Memory B cell (primary cell): ENCODE results near the gene CCDC187.
"Not testable (repeated sequence)": the region's sequence is repeated elsewhere in the genome, so short reads cannot be mapped to it uniquely, and the experiment has no call there.

Experiments
- ATAC-seq: fragments of 150-1000 bp; cut with Tn5 transposase; 2 replicates; pipeline ENCODE4 v1.10.0; 2021; ENCODE audit warnings: low read depth, mild to moderate bottlenecking, moderate library complexity
- DNase-seq, 2 donors: peaks; one replicate each; pipeline ENCODE4 v3.0.0; 2022; ENCODE audit warnings: low spot score in 2 of 2
- H3K27ac Mint-ChIP-seq: one replicate; pipeline ENCODE4 v1.8.0; 2022; ENCODE audit warnings: mild to moderate bottlenecking, moderate library complexity, mixed read lengths
- H3K27me3 Mint-ChIP-seq: one replicate; pipeline ENCODE4 v1.8.0; 2022; ENCODE audit warnings: mixed read lengths
- H3K36me3 Mint-ChIP-seq: one replicate; pipeline ENCODE4 v1.8.0; 2022; ENCODE audit warnings: mild to moderate bottlenecking, mixed read lengths
- H3K4me1 Mint-ChIP-seq: one replicate; pipeline ENCODE4 v1.8.0; 2022; ENCODE audit warnings: mixed read lengths
- H3K4me3 Mint-ChIP-seq: one replicate; pipeline ENCODE4 v1.8.0; 2022; ENCODE audit warnings: mild to moderate bottlenecking, moderate library complexity, mixed read lengths
- H3K9me3 Mint-ChIP-seq: one replicate; pipeline ENCODE4 v1.8.0; 2022; ENCODE audit warnings: mixed read lengths

The CCDC187 gene

DNA sequence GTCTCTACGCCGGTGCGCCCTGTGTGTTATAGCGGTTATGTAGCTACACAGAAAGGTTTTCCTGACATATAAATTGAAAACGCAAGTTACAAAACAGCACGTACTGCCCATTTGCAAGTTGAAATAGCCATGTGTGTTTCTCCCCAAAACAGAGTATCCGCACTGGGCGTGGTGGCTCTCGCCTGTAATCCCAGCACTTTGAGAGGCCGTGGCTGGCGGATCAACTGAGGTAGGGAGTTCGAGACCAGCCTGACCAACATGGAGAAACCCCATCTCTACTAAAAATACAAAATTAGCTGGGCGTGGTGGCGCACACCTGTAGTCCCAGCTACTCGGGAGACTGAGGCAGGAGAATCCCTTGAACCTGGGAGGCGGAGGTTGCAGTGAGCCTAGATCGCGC, 37.3 kb downstream of the CCDC187 start:
- H3K4me1 Mint-ChIP-seq, DNase-seq, ATAC-seq, H3K36me3 Mint-ChIP-seq, H3K27me3 Mint-ChIP-seq, H3K9me3 Mint-ChIP-seq: not testable (repeated sequence)
- Mint-ChIP-seq H3K4me3 (peak overlapping the region; percentile 80), H3K27ac (peak overlapping the region; percentile 25)

DNA sequence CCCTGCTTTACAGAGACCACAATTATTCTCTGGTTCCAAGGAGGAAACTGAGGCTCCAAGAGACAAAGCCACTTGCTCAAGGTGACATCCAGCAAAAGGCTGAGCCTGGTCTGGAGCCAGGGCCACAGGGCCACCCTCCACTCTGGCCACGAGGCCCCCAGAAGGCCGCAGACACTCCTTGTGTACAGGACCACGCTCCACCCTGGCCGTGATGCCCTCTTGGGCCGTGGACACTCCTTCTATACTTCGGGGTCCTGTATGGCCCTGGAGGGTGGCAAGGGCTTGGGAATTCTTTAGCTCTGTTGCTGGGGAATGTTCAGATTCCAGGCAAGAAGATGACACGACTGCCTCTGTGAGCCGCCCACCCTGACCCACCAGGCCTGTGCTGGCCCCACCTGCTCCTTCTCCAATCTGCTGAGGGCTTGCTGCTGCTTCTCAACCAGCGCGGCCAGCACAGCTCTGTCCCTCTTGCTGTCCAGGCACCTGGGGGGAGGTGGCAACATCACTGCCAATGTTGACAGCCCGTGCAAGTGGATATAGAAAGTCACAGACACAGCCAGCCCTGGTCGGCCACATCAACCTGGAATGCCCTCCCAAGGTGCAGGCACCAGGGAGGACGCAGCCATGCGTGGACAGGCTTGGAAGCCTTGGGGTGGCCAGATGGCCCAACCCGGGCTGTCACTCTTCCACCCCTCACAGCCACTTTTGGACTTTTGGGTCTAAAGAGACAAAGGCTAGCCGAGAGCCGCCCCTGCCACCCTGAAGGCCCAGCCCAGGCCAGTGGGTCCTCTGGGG, 38.1 kb downstream of the CCDC187 start:
- H3K9me3 Mint-ChIP-seq, result no peaks in the 10 kb centered on the region

DNA sequence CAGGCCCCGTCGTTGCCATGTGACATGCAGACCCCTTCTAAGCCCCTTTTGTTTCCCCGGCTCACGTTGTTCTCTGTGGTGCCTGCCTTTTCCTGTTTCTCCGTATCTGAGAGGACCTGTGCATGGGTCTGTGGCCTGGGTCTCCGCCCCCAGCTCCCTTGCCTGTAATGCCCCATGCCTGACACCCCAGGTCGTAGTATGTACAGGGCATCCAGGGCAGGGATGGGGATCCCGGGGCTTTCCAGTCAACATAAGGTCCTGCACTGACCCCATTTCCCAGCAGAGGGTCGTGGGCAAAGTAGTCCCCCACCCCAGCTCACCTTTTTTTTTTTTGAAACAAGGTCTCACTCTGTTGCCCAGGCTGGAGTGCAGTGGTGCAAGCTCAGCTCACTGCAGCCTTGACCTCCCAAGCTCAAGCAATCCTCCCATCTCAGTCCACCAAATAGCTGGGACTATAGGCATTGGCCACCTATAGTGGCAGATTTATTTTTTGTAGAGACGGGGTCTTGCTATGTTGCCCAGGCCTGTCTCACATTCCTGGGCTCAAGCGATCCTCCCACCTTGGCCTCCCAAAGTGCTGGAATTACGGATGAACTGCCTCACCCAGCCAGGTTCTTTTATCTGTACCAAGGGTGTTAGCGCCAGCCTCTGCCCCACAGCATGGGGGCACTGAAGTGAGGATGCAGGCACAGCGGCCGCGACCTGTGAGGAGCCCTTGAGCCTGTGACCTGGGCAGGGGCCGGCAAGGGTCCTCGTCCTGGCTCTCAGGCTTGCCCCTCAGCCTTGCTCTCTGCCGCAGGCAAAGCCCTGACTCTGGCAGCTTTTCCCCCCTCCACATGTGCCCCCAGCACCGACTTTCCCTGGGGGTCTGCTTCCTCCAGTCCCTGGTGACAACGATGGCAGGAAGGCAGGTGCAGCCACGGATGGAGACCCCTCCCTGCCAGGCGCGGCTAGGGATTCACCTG, 39.2 kb downstream of the CCDC187 start:
- H3K27ac Mint-ChIP-seq, result no peak overlapping the region

More for the DNA sequence above, 38.1 kb downstream of the CCDC187 start:
- Mint-ChIP-seq H3K27me3 (peaks cover 6% of the 10 kb centered on the region), H3K4me1 (peaks cover 6% of the 10 kb centered on the region), H3K4me3 (no peak overlapping the region), H3K27ac (no peak overlapping the region), H3K36me3 (no peaks in the 10 kb centered on the region)
- ATAC-seq (no peak), DNase-seq (no peak)

DNA sequence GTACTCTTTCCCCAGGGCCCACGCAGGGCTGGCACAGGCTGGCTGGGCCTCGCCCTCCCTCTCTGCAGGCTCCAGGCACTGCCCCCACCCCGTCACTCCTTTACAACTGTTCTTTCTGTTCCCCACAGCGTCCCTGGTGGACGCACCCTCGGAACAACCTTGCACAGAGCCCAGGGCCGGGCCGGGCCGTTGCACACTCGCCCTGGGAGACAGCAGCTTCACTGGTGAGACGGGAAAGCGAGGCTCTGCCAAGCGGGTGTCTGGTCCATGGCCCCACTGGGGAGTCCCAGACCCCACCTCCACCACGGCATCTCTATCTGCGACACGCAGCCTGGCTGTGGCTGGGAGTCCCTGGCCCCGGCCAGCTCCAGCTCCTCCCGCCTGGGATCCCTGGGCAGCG, 39.9 kb downstream of the CCDC187 start:
- no peaks in the 10 kb centered on the region for H3K9me3 Mint-ChIP-seq
- H3K27me3 Mint-ChIP-seq, result peaks cover 4% of the 10 kb centered on the region
- H3K4me3 Mint-ChIP-seq, result no peak overlapping the region
- DNase-seq, result no peak
- H3K4me1 Mint-ChIP-seq, result peaks cover 6% of the 10 kb centered on the region
- no peak for ATAC-seq
- H3K27ac Mint-ChIP-seq, result no peak overlapping the region
- H3K36me3 Mint-ChIP-seq, result no peaks in the 10 kb centered on the region

More for the DNA sequence above, 39.2 kb downstream of the CCDC187 start:
- H3K4me1 Mint-ChIP-seq, result peaks cover 6% of the 10 kb centered on the region
- no peaks in the 10 kb centered on the region for H3K9me3 Mint-ChIP-seq
- H3K27me3 Mint-ChIP-seq, result peaks cover 5% of the 10 kb centered on the region
- no peaks in the 10 kb centered on the region for H3K36me3 Mint-ChIP-seq
- H3K4me3 Mint-ChIP-seq, result no peak overlapping the region
- DNase-seq (no peak), ATAC-seq (no peak)

DNA sequence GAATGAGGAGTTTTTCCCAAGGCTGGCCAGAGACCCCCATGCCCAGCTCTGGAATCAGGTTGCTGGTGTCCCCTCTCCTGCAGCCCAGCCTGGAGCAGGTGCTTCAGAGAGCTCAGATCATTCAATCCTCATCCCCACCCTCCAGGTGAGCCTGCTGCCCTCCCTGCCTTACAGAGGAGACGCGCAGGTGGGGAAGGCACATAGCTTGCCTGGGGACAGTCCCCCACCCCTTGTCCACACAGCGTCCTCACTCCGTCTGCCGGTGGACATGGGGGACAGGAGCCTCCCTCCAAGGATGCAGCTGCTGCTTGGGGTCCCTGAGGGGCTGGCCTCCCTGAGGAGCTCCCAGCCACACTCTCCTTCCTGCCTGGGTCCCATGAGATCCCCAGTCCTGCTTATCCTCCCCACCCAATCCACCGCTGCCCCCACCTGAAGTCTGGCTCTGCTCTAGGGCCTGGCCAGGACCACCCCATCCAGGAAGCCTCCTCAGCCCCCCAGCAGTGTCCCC, 41.2 kb downstream of the CCDC187 start:
- H3K4me1 Mint-ChIP-seq, result peaks cover 5% of the 10 kb centered on the region

DNA sequence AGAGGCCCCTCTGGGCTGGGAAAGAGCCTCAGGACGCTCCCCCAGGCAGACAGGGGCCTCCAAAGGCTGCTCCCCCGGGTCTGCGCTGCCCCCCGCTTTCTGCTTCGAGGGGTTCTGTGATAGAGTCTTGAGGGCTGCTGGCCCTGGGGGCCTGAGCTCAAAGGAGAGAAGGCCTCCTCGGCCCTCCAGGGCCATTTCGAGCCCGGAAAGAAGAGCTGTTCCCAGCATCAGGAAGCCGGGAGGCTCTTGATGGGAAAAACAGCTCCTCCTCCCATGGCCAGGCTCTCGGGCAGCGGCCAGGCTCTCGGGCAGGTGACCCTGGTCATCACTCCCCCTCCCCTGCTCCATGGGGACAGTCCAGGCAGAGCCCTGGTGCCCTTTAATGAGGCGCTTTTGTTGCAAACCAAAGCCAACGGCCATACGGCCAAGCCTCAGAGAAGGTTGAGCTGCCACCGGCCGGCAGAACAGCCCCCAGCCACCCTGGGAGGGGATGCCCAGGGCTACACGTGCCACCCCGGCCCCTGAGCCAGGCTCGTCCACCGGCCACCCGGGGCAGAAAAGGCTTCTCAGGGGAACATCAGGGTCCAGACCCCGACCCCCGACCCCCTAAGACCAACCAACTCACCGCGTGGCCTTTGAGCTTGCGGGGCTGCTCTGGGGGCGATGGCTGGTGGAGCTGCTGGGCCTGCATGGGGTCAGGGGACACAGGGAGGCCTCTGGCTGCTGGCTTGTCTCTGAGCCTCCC, 42.0 kb downstream of the CCDC187 start:
- no peak for DNase-seq
- peaks cover 2% of the 10 kb centered on the region for H3K4me1 Mint-ChIP-seq
- no peaks in the 10 kb centered on the region for H3K36me3 Mint-ChIP-seq
- no peak for ATAC-seq
- H3K27me3 Mint-ChIP-seq, result peaks cover 1% of the 10 kb centered on the region
- no peaks in the 10 kb centered on the region for H3K9me3 Mint-ChIP-seq
- H3K27ac Mint-ChIP-seq, result no peak overlapping the region
- H3K4me3 Mint-ChIP-seq, result no peak overlapping the region

More for the DNA sequence above, 41.2 kb downstream of the CCDC187 start:
- H3K4me3 Mint-ChIP-seq, result no peak overlapping the region
- H3K36me3 Mint-ChIP-seq, result no peaks in the 10 kb centered on the region
- H3K27me3 Mint-ChIP-seq, result peaks cover 1% of the 10 kb centered on the region
- DNase-seq, result no peak
- no peaks in the 10 kb centered on the region for H3K9me3 Mint-ChIP-seq
- ATAC-seq, result no peak
- H3K27ac Mint-ChIP-seq, result no peak overlapping the region

DNA sequence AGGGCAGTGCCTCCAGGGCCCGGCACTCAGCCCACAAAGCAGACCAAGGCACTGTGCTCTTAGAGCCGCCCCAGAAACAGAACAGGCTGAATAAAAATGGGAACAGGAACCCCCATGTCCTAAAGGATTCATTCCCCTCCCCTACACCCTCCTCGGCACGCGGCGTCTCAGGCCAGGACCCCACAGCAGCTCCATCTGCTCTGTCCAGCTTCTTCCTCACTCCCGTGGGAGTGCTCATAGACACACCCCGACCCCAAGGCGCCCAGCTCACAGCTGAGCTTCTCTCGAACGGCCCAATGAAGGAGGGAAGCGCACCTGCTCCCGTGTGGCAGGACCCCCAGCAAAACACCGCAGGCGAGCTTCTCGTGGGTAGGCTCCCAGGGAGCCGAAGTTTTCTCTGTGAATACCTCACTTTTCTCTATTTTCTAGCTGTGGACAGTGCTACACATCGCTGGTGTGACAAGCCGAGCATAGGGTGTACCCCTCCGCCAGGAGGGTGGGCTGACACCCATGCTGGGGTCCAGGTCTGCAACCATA, 42.9 kb downstream of the CCDC187 start:
- no peak for DNase-seq
- Mint-ChIP-seq H3K9me3 (no peaks in the 10 kb centered on the region), H3K27ac (no peak overlapping the region), H3K27me3 (peaks cover 1% of the 10 kb centered on the region), H3K4me1 (peaks cover 3% of the 10 kb centered on the region), H3K36me3 (no peaks in the 10 kb centered on the region), H3K4me3 (no peak overlapping the region)
- no peak for ATAC-seq

DNA sequence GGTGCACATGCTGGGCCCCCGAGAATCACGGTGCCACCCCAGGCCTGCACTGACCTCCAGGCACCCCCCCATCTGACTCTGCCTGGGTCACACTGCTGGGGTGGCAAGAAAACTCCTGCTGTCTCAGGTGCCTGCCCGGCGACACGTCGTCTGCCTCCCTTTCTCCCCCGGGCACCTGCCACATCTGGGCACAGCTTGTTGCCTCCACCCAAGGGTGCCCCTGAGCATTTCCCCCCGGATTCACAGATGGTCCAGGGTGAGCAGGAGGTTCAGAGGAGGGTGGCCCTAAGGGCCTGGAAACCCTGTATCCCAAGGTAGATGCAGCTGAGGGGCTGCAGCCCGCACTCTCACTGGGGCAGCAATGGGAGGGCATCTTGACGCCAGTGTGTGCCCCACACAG, 43.4 kb downstream of the CCDC187 start:
- no peak for ATAC-seq

DNA sequence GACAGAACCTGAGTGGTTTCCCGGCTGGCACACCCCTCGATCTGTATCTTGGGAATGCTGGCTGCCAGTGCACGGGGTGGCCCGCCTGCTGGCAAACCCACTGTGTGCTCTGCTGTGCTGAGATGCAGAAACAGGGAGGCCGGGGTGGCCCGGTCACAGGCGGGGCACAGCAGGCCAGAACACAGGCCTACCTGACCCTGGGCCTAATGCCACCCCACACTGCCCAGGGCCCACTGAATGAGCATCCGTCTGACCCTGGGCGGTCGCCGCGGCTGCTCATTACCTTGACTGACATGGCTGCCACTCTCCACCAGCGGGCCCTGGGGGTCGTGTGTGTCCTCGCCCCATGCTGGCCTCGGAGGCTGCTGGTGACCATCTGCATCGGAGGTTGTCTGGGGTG, 44.1 kb downstream of the CCDC187 start:
- DNase-seq (no peak), ATAC-seq (no peak)
- Mint-ChIP-seq H3K4me3 (no peak overlapping the region), H3K27me3 (peaks cover 3% of the 10 kb centered on the region), H3K36me3 (no peaks in the 10 kb centered on the region), H3K27ac (no peak overlapping the region), H3K4me1 (peaks cover 4% of the 10 kb centered on the region), H3K9me3 (no peaks in the 10 kb centered on the region)

More for the DNA sequence above, 43.4 kb downstream of the CCDC187 start:
- no peak overlapping the region for H3K27ac Mint-ChIP-seq
- no peaks in the 10 kb centered on the region for H3K9me3 Mint-ChIP-seq
- peaks cover 4% of the 10 kb centered on the region for H3K4me1 Mint-ChIP-seq
- no peak overlapping the region for H3K4me3 Mint-ChIP-seq
- no peak for DNase-seq
- peaks cover 1% of the 10 kb centered on the region for H3K27me3 Mint-ChIP-seq
- H3K36me3 Mint-ChIP-seq, result no peaks in the 10 kb centered on the region

DNA sequence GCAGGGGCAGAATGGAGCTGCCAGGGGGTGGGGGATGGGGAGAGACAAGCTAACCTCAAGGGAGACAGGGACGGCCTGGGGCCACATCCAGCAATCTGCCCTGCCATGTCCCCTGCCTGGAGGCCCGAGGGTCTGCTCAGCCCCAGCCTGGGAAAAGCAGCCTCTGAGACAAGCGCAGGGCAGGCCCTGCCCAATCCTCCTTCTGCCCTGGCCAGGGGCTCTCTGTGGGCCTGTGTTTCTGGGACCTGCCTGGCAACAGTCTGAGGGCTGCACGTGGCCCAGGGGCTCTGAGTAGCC, 44.4 kb downstream of the CCDC187 start:
- ATAC-seq (no peak), DNase-seq (no peak)
- Mint-ChIP-seq H3K9me3 (no peaks in the 10 kb centered on the region), H3K27ac (no peak overlapping the region), H3K4me3 (no peak overlapping the region), H3K4me1 (peaks cover 4% of the 10 kb centered on the region), H3K36me3 (no peaks in the 10 kb centered on the region), H3K27me3 (peaks cover 3% of the 10 kb centered on the region)

DNA sequence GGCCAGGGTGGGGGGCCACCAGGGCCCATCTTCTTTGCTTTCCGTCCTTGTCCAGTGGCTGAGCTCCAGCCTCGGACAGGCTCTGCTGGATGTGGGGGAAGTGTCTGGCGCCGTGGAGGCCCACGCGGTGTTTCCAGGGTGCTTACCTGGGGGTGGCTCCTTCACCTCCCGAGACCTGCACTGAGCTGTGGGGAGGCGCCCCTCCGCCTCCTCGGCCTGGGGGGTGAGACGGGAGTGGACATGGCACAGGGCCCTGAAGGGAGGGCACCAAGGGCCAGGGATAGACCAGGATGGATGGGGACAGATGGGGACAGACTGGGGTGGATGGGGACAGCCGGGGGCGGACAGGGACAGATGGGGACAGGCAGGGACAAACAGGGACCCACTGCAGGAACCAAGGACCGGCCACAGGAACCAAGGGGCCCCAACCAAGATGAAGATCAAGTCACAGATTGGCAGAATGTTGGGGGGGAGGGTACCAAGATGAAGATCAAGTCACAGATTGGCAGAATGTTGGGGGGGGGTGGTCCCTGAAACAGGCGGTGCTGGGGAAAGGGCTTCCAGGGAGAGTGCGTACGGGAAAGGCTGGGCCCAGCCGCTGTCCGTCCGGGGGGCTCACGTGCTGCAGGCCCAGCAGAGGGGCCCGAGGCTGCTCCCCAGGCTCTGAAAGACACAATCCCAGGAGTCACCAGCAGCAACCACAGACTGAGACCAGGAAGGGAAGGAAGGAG, 44.9 kb downstream of the CCDC187 start:
- ATAC-seq, result no peak
- H3K4me1 Mint-ChIP-seq, result peaks cover 4% of the 10 kb centered on the region
- no peaks in the 10 kb centered on the region for H3K36me3 Mint-ChIP-seq
- H3K27me3 Mint-ChIP-seq, result peaks cover 3% of the 10 kb centered on the region
- H3K9me3 Mint-ChIP-seq, result no peaks in the 10 kb centered on the region
- H3K27ac Mint-ChIP-seq, result no peak overlapping the region
- no peak for DNase-seq
- no peak overlapping the region for H3K4me3 Mint-ChIP-seq

DNA sequence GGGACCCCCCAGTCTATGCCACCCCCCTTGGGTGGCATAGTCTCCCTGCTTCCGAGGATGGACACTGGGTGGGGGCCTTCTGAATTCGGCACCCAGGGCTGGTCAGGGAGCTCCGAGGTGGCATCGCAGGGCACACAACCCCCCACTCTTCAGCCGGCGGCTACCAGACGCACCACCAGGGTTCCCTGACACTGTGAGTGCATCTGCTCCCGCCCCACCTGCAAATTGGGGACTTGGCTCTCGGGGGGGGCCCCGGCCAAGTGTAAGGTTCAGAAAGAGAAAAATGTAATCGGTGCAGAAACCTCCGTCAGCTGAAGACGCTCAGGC, 45.6 kb downstream of the CCDC187 start:
- no peaks in the 10 kb centered on the region for H3K36me3 Mint-ChIP-seq

More for the DNA sequence above, 45.6 kb downstream of the CCDC187 start:
- Mint-ChIP-seq H3K9me3 (no peaks in the 10 kb centered on the region), H3K4me1 (peaks cover 4% of the 10 kb centered on the region), H3K27ac (no peak overlapping the region), H3K27me3 (peaks cover 4% of the 10 kb centered on the region), H3K4me3 (no peak overlapping the region)
- ATAC-seq (no peak), DNase-seq (no peak)
